CD4-positive, alpha-beta T cell (primary cell): ENCODE results near the gene CDK6. TPM values are rescaled to one million over a fixed set of nuclear protein-coding genes. Genes with fewer than 3 reads are reported as not detected.
"Not testable (repeated sequence)": the region's sequence is repeated elsewhere in the genome, so short reads cannot be mapped to it uniquely, and the experiment has no call there.

Experiments
- ATAC-seq: fragments of 200-7000 bp; cut with Tn5 transposase; one replicate; pipeline ENCODE4 v1.10.0; 2022; ENCODE audit warnings: mild to moderate bottlenecking; ENCODE audit not compliant: poor library complexity
- CTCF ChIA-PET: fragments of 350-600 bp; sonication (Branson Sonifier 250); formaldehyde crosslinking; loops from one replicate; lab custom pipeline; 2021; ENCODE audit warnings: antibody characterized with exemption, inconsistent platforms; lab: Charles Lee
- POLR2A ChIA-PET: fragments of 350-600 bp; sonication (Branson Sonifier 250); formaldehyde crosslinking; loops from one replicate; lab custom pipeline; 2021; ENCODE audit warnings: antibody characterized with exemption, inconsistent platforms; lab: Charles Lee
- DNase-seq, 14 experiments: peaks; one replicate each; pipeline ENCODE4 v3.0.0-alpha.2; 2013 to 2020; ENCODE audit warnings: mixed read lengths in 2 of 14
- H3K27ac ChIP-seq, 2 donors: one replicate each; pipeline versions ENCODE4 v1.5.1 to v1.7.0; 2013; ENCODE audit warnings: low read length in 2 of 2, low read depth in 1 of 2, mild to moderate bottlenecking in 1 of 2
- H3K27me3 ChIP-seq, 2 experiments: 1 replicate in 1 of 2; 2 replicates in 1 of 2; pipeline versions ENCODE4 v1.6.1 to v1.7.0; 2013; ENCODE audit warnings: low read length in 2 of 2, control low read depth in 1 of 2, mild to moderate bottlenecking in 1 of 2, moderate library complexity in 1 of 2; ENCODE audit not compliant: insufficient read depth in 2 of 2, control insufficient read depth in 1 of 2
- H3K36me3 ChIP-seq: one replicate; pipeline ENCODE4 v1.6.1; 2013; ENCODE audit warnings: low read length, control low read depth; ENCODE audit not compliant: insufficient read depth
- H3K4me1 ChIP-seq: one replicate; pipeline ENCODE4 v1.6.1; 2013; ENCODE audit warnings: low read length, control low read depth; ENCODE audit not compliant: insufficient read depth
- H3K4me3 ChIP-seq: one replicate; pipeline ENCODE4 v1.5.1; 2013; ENCODE audit warnings: mild to moderate bottlenecking, low read length, moderate library complexity
- H3K9me3 ChIP-seq, 2 experiments: 1 replicate in 1 of 2; 2 replicates in 1 of 2; pipeline versions ENCODE4 v1.6.1 to v1.7.0; 2013; ENCODE audit warnings: low read length in 2 of 2, mild to moderate bottlenecking in 2 of 2, control low read depth in 1 of 2, moderate library complexity in 1 of 2; ENCODE audit not compliant: control insufficient read depth in 1 of 2, insufficient read depth in 1 of 2
- H3K27ac Mint-ChIP-seq: one replicate; pipeline ENCODE4 v1.8.0; 2020; ENCODE audit warnings: mixed read lengths
- H3K27me3 Mint-ChIP-seq: one replicate; pipeline ENCODE4 v1.8.0; 2021; ENCODE audit warnings: mixed read lengths
- H3K36me3 Mint-ChIP-seq: one replicate; pipeline ENCODE4 v1.8.0; 2021; ENCODE audit warnings: low read depth, mixed read lengths
- H3K4me1 Mint-ChIP-seq: one replicate; pipeline ENCODE4 v1.8.0; 2021; ENCODE audit warnings: low read depth, mixed read lengths
- H3K4me3 Mint-ChIP-seq: one replicate; pipeline ENCODE4 v1.8.0; 2020; ENCODE audit warnings: mild to moderate bottlenecking, mixed read lengths
- H3K9me3 Mint-ChIP-seq: one replicate; pipeline ENCODE4 v1.8.0; 2020; ENCODE audit warnings: mixed read lengths
- CTCF ChIP-seq: fragments of 200-600 bp; IDR thresholded peaks from one replicate; pipeline ENCODE4 v1.8.0; 2022; ENCODE audit warnings: antibody characterized with exemption, mild to moderate bottlenecking
- intact Hi-C, 2 experiments: fragments of 100-400 bp; cut with DNase I in 1 of 2; cut with micrococcal nuclease in 1 of 2; formaldehyde crosslinking; loops; one replicate each; pipeline versions ENCODE4 v1.15.1 to v1.9.0; 2023 to 2025; cut with DNase I, micrococcal nuclease
- total RNA-seq, 174 experiments: library from RNA in 2 of 174; stranded (reverse) in 2 of 174; gene quantifications; one replicate each; pipeline ENCODE4 v1.2.3 and lab custom pipeline; 2021 to 2026

CDK6 gene
- total RNA-seq, 2 experiments from 2014 or later: 13.0 to 13.7 TPM

GRCh38 chr7:92758796-92759431 lies 77.5 kb downstream of the CDK6 start:
- Histone ChIP-seq H3K9me3 (no peaks in the 10 kb centered on the region), H3K36me3 (peaks cover 7% of the 10 kb centered on the region), H3K27ac (no peak overlapping the region), H3K4me1 (no peaks in the 10 kb centered on the region), H3K4me3 (no peak overlapping the region), H3K27me3 (no peaks in the 10 kb centered on the region)
- H3K4me3 Mint-ChIP-seq: no peak overlapping the region
- intact Hi-C loops: no loop called here
- DNase-seq: no peak
- H3K4me1 Mint-ChIP-seq: peaks cover 14% of the 10 kb centered on the region
- CTCF ChIA-PET: interaction anchor here (1.0 kb wide), 1 partner anchor 22 kb away, joined by 3 read pairs; no protein-coding TSS in a partner anchor
- no peaks in the 10 kb centered on the region for H3K9me3 Mint-ChIP-seq
- no peaks in the 10 kb centered on the region for H3K27me3 Mint-ChIP-seq
- TF ChIP-seq CTCF: no peak
- H3K27ac Mint-ChIP-seq: no peak overlapping the region
- no peak for ATAC-seq
- H3K36me3 Mint-ChIP-seq: no peaks in the 10 kb centered on the region
- POLR2A ChIA-PET: no interaction called here

GRCh38 chr7:92757311-92757910 lies 79.0 kb downstream of the CDK6 start:
- H3K9me3 ChIP-seq, H3K27ac Mint-ChIP-seq, H3K9me3 Mint-ChIP-seq, H3K4me1 ChIP-seq, H3K36me3 ChIP-seq, H3K4me3 ChIP-seq, H3K36me3 Mint-ChIP-seq, ATAC-seq, CTCF ChIA-PET, H3K27me3 Mint-ChIP-seq, intact Hi-C loops, H3K27me3 ChIP-seq, H3K4me3 Mint-ChIP-seq, H3K27ac ChIP-seq: not testable (repeated sequence)
- POLR2A ChIA-PET: interaction anchor here (0.6 kb wide), 1 partner anchor 366 kb away, joined by 3 read pairs; no protein-coding TSS in a partner anchor
- H3K4me1 Mint-ChIP-seq: peaks cover 17% of the 10 kb centered on the region
- DNase-seq: peak in 3 of 14 experiments; percentile 13 to 31 (median 14)

GRCh38 chr7:92755680-92756079 lies 80.7 kb downstream of the CDK6 start:
- no peaks in the 10 kb centered on the region for H3K27me3 ChIP-seq
- H3K27ac ChIP-seq: no peak overlapping the region
- TF ChIP-seq CTCF: no peak
- ChIA-PET POLR2A (no interaction called here), CTCF (interaction anchor here (1.0 kb wide), 1 partner anchor 25 kb away, joined by 3 read pairs; no protein-coding TSS in a partner anchor)
- Mint-ChIP-seq H3K4me3 (no peak overlapping the region), H3K9me3 (no peaks in the 10 kb centered on the region), H3K36me3 (no peaks in the 10 kb centered on the region), H3K27ac (no peak overlapping the region), H3K4me1 (peaks cover 17% of the 10 kb centered on the region), H3K27me3 (no peaks in the 10 kb centered on the region)
- no peak overlapping the region for H3K4me3 ChIP-seq
- H3K4me1 ChIP-seq: no peaks in the 10 kb centered on the region
- peaks cover 7% of the 10 kb centered on the region for H3K36me3 ChIP-seq
- ATAC-seq: no peak
- intact Hi-C loops: no loop called here
- H3K9me3 ChIP-seq: no peaks in the 10 kb centered on the region
- DNase-seq: no peak
